Epithelial cell of proximal tubule (primary cell): ENCODE measurements around the gene CADM3. TPM values are rescaled to one million over a fixed set of nuclear protein-coding genes. Genes with fewer than 3 reads are reported as not detected.

Experiments used
- DNase-seq: peaks from one replicate; pipeline ENCODE4 v3.0.0-alpha.2; 2011; ENCODE audit warnings: low read depth
- H3K4me3 ChIP-seq: 2 replicates; pipeline ENCODE4 v1.5.1; 2011; ENCODE audit warnings: low read depth, mild to moderate bottlenecking, low read length
- total RNA-seq: library from RNA; depleted of rRNA; stranded (reverse); fragments of >200 nt; gene quantifications from 2 replicates; pipeline ENCODE4 v1.2.3, GENCODE V29; 2015
- TF ChIP-seq, protein P1 (sequence below): conservative IDR thresholded peaks from 2 replicates; pipeline ENCODE4 v1.5.1; 2012; ENCODE audit warnings: low read depth, mild to moderate bottlenecking, low read length

Gene CADM3
- total RNA-seq, 1 donor from 2014 or later: not detected

- TF ChIP-seq, protein P1, sequence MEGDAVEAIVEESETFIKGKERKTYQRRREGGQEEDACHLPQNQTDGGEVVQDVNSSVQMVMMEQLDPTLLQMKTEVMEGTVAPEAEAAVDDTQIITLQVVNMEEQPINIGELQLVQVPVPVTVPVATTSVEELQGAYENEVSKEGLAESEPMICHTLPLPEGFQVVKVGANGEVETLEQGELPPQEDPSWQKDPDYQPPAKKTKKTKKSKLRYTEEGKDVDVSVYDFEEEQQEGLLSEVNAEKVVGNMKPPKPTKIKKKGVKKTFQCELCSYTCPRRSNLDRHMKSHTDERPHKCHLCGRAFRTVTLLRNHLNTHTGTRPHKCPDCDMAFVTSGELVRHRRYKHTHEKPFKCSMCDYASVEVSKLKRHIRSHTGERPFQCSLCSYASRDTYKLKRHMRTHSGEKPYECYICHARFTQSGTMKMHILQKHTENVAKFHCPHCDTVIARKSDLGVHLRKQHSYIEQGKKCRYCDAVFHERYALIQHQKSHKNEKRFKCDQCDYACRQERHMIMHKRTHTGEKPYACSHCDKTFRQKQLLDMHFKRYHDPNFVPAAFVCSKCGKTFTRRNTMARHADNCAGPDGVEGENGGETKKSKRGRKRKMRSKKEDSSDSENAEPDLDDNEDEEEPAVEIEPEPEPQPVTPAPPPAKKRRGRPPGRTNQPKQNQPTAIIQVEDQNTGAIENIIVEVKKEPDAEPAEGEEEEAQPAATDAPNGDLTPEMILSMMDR: no peak
- no peak overlapping the region for H3K4me3 ChIP-seq
- no peak for DNase-seq
Observed at GRCh38 chr1:159185121-159185520, 13.7 kb downstream of the CADM3 start.

DNA sequence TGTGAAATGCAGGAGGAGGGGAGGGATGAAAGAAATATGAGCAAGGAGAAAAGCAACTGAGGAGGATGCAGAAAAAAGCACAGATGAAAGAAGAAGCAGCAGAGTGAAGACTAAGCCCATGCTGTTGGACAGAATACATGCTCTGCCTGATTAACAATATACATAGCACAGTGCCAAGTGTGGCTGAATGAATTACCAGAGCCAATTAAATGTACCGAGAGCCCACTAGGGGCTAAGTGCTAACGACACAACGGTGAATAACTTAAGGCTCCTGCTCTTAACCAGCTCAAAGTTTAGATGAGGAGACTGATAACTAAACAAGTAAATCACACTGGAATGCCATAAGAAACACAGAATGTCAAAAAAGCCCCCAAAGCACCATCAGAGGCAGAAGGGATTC is 15.6 kb downstream of the CADM3 start:
- H3K4me3 ChIP-seq: no peak overlapping the region
- TF ChIP-seq, protein P1: no peak

GRCh38 chr1:159187647-159188374 is 16.4 kb downstream of the CADM3 start:
- TF ChIP-seq, protein P1: no peak
- no peak for DNase-seq
- peak overlapping the region; percentile 31 for H3K4me3 ChIP-seq

More for the DNA sequence above, 15.6 kb downstream of the CADM3 start:
- DNase-seq: no peak

GRCh38 chr1:159188375-159188788 is 17.0 kb downstream of the CADM3 start:
- peak overlapping the region; percentile 31 for H3K4me3 ChIP-seq
- no peak for DNase-seq
- TF ChIP-seq, protein P1: no peak

- TF ChIP-seq, protein P1: no peak
- H3K4me3 ChIP-seq: no peak overlapping the region
- no peak for DNase-seq
Observed at GRCh38 chr1:159190441-159190840, 19.0 kb downstream of the CADM3 start.

DNA sequence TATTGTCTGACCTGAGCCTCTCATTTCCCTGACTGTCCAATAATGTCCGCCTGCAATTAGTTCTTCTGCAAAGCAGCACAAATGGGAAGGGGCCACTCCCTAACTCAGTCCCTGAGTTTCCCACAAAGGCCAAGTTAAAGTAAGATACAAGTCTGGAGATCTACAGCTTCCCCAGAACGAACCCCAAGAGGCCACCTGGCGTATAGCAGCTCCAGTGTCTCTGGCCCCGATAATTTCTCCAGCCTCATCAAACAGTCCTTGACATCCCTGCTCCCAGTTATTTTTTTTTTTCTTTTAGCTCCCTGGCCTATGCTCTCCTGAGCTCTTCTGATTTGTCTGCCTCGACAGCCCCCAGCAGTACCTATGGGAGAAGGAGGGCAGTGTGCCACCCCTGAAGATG is 25.1 kb downstream of the CADM3 start:
- DNase-seq: no peak
- TF ChIP-seq, protein P1: peak; percentile 39
- H3K4me3 ChIP-seq: no peak overlapping the region
